Stimulated activated CD8-positive, alpha-beta memory T cell treated with anti-CD3 and anti-CD28 coated beads, Interleukin-15, amount 100 ng/mL, for 48 hours (primary cell): Measurements from ENCODE around the gene NFIX.
A peak's percentile ranks its signal among the peaks of the same experiment; 100 is the strongest.
"Not testable (repeated sequence)": the region's sequence is repeated elsewhere in the genome, so short reads cannot be mapped to it uniquely, and the experiment has no call there.

Source experiments
- DNase-seq, 2 donors: peaks; one replicate each; pipeline ENCODE4 v3.0.0-alpha.2; 2020; ENCODE audit warnings: low read depth in 2 of 2

The NFIX gene

GRCh38 chr19:12994701-12995595 lies at the start of gene NFIX:
TSS of gene NFIX (plus strand) at chr19:12995475. CDS start at chr19:12995838, 363 bp downstream.
- peak in 1 of 2 donors; percentile 32 for DNase-seq

- DNase-seq, result peak; percentile 98
Observed at GRCh38 chr19:12945479-12946091, 49.7 kb upstream of the NFIX start, which contains the start of gene RAD23A. TSS of gene RAD23A (plus strand) at chr19:12945862. CDS start at chr19:12945949, 87 bp downstream.

- peak in 1 of 2 donors; percentile 26 for DNase-seq
Observed at GRCh38 chr19:12946092-12946721, 49.1 kb upstream of the NFIX start.

- DNase-seq, result no peak
Observed at GRCh38 chr19:12946731-12947496, 48.4 kb upstream of the NFIX start.

GRCh38 chr19:12947702-12948611 lies 47.3 kb upstream of the NFIX start:
- no peak for DNase-seq

GRCh38 chr19:12948612-12949362 lies 46.5 kb upstream of the NFIX start:
- DNase-seq, result no peak

GRCh38 chr19:12949363-12950283 lies 45.7 kb upstream of the NFIX start:
- DNase-seq, result no peak

- not testable (repeated sequence) for DNase-seq
Observed at GRCh38 chr19:12952050-12952449, 43.2 kb upstream of the NFIX start.

DNA sequence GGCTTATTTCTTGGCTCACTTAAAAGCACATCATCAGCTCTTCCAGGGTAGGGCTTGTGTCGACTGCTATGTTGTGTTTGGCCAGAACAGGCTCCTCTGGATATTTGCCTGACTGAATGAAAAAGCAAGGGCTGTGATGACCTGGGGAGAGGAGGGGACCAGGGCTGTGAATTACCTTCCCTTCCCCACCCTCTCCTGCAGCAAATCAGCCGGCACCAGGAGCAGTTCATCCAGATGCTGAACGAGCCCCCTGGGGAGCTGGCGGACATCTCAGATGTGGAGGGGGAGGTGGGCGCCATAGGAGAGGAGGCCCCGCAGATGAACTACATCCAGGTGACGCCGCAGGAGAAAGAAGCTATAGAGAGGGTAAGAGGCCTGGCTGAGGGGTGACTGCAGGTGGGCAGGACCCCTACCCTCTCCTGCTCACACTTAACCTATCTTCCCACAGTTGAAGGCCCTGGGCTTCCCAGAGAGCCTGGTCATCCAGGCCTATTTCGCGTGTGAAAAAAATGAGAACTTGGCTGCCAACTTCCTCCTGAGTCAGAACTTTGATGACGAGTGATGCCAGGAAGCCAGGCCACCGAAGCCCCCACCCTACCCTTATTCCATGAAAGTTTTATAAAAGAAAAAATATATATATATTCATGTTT lies 42.7 kb upstream of the NFIX start:
- DNase-seq, result no peak

DNA sequence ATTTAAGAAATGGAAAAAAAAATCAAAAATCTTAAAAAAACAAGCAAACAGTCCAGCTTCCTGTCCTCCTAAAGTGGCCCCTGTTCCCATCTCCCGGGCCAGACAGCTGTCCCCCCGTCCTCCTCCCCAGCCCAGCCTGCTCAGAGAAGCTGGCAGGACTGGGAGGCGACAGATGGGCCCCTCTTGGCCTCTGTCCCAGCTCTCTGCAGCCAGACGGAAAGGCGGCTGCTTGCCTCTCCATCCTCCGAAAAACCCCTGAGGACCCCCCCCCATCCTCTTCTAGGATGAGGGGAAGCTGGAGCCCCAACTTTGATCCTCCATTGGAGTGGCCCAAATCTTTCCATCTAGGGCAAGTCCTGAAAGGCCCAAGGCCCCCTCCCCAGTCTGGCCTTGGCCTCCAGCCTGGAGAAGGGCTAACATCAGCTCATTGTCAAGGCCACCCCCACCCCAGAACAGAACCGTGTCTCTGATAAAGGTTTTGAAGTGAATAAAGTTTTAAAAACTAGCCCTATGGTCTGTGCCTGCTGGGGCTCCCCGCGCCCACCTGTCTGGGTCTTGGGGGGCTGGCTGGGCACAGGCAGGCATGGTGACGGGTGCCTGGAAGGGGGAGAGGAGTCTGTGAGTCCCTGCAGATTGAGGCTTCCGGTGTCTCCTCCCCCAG lies 42.0 kb upstream of the NFIX start:
- DNase-seq, result no peak

DNA sequence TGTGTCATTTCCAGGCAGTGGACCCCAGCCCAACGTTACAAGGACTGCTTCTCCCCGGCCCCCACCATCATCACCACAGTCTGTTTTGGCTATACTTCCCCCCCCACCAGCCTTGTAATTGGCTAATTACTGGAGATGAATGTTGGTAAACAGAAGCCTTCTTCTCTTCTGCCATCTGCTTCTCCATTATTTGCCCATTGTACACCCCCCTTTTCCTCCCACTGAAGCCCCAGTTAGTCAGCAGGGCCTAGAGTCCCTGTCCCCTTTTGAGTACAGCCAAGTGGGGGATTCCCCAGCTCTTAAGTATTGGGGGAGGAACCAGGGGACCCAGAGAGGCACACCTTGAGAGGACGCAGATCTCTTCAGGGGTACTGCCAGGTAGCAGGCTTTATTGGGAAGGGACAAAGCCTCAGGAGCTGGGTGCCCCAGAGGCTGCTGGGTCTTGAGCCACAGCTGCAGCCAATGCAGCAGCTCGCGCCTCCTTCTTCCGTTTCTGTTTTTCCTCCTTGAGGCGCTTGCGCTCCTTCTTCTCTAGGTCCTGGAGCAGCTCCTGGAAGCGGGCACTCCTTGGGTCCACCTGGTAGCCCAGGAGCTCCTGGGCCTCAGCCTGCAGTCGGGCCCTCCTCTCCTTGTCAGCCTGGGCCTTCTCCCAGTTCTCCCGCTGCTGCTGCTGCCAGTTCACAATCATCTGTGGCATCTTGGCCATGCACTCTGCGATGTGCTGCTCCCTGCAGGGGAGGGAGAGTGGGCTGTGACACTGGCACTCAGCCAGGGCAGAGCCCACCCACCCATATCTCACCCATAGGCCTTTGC lies 41.3 kb upstream of the NFIX start:
- DNase-seq, result no peak

DNA sequence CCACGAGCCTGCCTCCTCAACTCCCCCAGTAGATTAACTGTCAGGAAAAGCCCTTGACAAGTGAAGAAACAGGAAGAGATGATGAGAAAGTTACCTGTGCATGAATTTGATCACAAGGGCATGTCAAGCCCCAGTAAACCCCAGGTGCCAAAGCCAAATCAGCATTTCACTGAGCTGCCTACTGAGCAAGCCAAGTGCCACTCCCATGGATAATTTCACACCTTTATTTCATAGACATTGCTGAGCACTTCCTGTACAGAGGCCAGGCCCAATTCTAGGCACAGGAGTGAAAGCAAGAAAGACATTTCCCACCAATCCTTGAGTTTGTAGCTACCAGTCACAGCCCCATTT lies 40.7 kb upstream of the NFIX start:
- DNase-seq, result no peak

- not testable (repeated sequence) for DNase-seq
Observed at GRCh38 chr19:12955575-12955974, 39.7 kb upstream of the NFIX start.

DNA sequence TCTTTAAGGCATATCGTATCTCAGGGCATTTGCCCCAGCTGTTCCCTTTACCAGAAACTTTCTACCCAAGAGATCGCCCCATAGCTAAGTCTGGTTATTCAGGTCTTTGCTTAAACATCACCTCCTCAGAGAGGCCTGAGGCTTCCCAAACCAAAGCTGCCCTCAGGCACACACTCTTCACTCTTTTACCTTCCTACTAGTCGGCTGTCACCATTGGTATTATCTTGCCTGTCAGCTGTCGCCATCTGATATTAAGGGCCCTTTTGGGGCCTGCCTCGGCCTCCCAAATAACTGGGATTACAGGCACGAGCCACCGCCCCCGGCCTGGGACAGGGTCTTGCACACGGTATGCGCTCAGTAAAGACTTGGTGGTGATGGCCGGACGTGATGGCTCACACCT lies 39.3 kb upstream of the NFIX start:
- DNase-seq, result no peak

- peak; percentile 83 for DNase-seq
Observed at GRCh38 chr19:12956446-12957388, 38.6 kb upstream of the NFIX start, which contains the start of gene GADD45GIP1. TSS of gene GADD45GIP1 (minus strand) at chr19:12957223. CDS start at chr19:12957212, 11 bp downstream.
